Lower leg skin (tissue), 4 donors: ENCODE results near the gene RALGAPB. TPM values are rescaled to one million over a fixed set of nuclear protein-coding genes. Genes with fewer than 3 reads are reported as not detected.
A peak's percentile ranks its signal among the peaks of the same experiment; 100 is the strongest.

Experiments
- DNase-seq, 2 donors: peaks; one replicate each; pipeline ENCODE4 v3.0.0-alpha.2; 2019; ENCODE audit warnings: low spot score in 2 of 2
- H3K4me3 ChIP-seq: fragments of 200-600 bp; sonication (generic); 2 replicates; pipeline ENCODE4 v1.5.1; 2017; ENCODE audit warnings: mild to moderate bottlenecking, low read depth; ENCODE audit not compliant: poor library complexity, severe bottlenecking
- POLR2A ChIP-seq, 2 donors: fragments of 450-650 bp; IDR thresholded peaks; one replicate each; pipeline ENCODE4 v1.6.1; 2016 to 2017; ENCODE audit warnings: antibody characterized with exemption in 2 of 2, mild to moderate bottlenecking in 1 of 2, moderate library complexity in 1 of 2
- WGBS, 2 donors: methylation state at CpG; one replicate each; pipeline ENCODE4 v1.1.5; 2018; 5-methylcytosine and 5-hydroxymethylcytosine counted together
- intact Hi-C: fragments of 100-400 bp; cut with DNase I; formaldehyde crosslinking; loops from one replicate; pipeline ENCODE4 v1.15.0; 2023; ENCODE audit warnings: low total_unique reads
- total RNA-seq, 4 donors: library from RNA; depleted of rRNA; stranded (reverse); fragments of >200 nt; gene quantifications; one replicate each; pipeline ENCODE4 v1.1.0, GENCODE V29; 2016
- TF ChIP-seq, protein P1 (sequence below), 3 donors: fragments of 450-650 bp; IDR thresholded peaks; one replicate each; pipeline ENCODE4 v1.5.1; 2016; ENCODE audit warnings: antibody characterized with exemption in 3 of 3, mild to moderate bottlenecking in 3 of 3, moderate library complexity in 2 of 3

The RALGAPB gene
- total RNA-seq, 4 donors from 2014 or later = 35.3 to 51.0 (median 41.5) TPM

DNA sequence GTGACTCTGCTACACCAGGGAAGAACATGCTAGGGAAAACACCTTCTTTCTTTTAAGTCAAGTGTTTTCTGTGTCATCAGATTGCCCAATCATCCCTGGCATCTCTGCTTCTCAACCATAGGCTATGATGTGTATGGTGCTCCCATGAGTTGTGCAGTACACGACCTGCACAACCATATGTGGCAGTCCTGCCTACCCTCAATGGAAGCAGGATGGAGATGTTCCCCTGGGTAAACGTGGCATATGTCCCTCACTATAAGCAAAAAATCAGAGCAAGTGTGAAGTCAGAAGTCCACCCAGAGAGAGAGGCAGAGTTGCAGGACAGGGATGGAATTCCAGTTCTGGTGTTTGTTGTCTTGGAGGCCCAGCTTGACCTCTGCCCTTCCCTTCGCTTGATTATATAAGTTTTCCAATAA is 27.3 kb upstream of the RALGAPB start:
- WGBS, 2 donors = 77 to 82% methylated on average over 3 of the region's 3 CpGs
- intact Hi-C loops = no loop called here
- H3K4me3 ChIP-seq = no peak overlapping the region
- TF ChIP-seq, protein P1, sequence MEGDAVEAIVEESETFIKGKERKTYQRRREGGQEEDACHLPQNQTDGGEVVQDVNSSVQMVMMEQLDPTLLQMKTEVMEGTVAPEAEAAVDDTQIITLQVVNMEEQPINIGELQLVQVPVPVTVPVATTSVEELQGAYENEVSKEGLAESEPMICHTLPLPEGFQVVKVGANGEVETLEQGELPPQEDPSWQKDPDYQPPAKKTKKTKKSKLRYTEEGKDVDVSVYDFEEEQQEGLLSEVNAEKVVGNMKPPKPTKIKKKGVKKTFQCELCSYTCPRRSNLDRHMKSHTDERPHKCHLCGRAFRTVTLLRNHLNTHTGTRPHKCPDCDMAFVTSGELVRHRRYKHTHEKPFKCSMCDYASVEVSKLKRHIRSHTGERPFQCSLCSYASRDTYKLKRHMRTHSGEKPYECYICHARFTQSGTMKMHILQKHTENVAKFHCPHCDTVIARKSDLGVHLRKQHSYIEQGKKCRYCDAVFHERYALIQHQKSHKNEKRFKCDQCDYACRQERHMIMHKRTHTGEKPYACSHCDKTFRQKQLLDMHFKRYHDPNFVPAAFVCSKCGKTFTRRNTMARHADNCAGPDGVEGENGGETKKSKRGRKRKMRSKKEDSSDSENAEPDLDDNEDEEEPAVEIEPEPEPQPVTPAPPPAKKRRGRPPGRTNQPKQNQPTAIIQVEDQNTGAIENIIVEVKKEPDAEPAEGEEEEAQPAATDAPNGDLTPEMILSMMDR (IDR thresholded peaks at IDR 0.05) = no peak
- TF ChIP-seq POLR2A (IDR thresholded peaks at IDR 0.05) = no peak
- no peak for DNase-seq

DNA sequence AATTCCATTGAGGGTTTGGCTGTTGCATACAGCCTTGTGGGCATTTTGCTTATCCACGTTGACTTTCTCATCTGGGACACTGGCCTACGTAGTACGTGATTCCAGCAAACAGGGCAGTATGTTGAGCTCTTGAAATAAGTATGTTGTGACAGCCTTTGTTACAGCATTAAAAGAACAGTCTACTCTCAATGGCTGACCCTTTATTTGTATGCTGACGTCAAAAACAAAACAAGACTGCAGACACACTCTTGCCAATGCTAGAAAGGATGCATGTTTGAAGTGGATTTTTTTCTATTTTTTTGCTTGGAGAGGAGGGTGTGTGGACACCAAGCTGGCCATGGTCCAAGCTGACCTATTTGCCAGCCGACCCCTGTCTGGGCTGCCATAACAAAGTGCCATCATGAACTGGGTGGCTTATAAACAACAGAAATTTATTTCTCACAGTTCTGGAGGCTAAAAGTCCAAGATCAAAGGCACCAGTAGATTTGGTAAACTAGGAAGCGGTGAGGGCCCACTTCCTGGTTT is 26.7 kb upstream of the RALGAPB start:
- 77 to 81% methylated on average over 6 of the region's 6 CpGs for WGBS, 2 donors
- intact Hi-C loops = no loop called here
- DNase-seq = no peak
- no peak for TF ChIP-seq POLR2A (IDR thresholded peaks at IDR 0.05)
- TF ChIP-seq, protein P1 (IDR thresholded peaks at IDR 0.05) = no peak
- H3K4me3 ChIP-seq = no peak overlapping the region

DNA sequence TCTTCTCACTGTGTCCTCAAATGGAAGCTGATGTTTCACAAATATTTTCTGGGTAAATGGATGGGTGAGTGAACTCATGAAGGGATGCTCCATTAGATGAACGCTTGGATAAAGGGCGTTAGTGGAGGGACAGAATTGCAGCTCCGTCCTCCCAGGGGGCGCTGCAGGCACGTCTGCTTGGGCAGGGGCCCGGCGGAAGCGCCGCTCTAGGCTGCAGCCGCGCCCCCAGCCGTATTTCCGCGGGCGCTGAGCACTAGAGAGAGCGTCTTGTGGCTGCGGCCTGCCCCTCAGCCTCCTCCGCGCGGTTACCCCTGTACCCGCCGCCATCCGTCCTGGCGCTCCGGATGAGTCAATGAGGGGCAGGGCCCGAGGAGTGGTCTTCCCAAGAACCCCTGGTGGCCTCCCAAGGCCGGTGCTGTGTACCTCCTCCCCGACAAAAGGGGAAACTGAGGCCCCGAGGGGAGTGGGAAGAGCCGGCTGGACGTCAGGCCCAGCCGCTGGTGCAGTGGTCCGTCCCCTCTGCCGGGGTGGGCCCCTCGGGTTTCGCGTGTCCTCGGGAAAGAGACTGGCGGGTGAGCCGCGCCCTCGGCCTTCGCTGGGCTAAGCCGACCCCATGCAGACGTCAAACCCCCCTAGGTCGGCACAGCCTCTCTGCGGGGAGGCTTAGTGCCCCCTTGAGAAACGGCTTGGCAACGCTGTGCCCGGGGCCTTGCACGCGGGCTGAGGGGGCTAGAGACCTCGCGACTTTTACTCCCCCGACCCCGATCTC is 26.0 kb upstream of the RALGAPB start:
- intact Hi-C loops = no loop called here
- no peak for TF ChIP-seq POLR2A (IDR thresholded peaks at IDR 0.05)
- TF ChIP-seq, protein P1 (IDR thresholded peaks at IDR 0.05) = peak in 1 of 3 donors; percentile 95
- H3K4me3 ChIP-seq = peak overlapping the region; percentile 71
- peak; percentile 86 to 98 for DNase-seq
- WGBS, 2 donors = 1 to 2% methylated on average over 35 to 51 of the region's 56 CpGs

DNA sequence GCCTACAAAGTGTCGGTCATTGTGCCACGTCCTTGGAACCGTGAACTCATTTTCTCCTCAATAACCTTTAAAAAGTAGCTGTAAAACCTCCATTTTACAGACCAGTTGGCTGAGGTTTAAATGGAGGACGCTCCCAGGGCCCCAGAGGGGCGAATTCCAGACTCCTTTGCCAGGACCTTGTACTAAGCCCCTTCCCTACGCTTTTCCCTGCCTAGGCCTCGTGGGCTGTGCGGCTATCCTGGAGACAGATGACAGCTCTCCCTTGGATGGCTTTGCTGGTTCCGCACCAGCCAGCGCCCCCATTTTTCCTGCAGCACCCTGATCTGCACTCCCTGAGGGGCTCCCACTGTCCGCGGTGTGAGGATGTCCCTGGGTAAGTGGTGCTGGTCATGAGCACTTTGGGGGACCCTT is 25.4 kb upstream of the RALGAPB start:
- DNase-seq = no peak
- no peak for TF ChIP-seq POLR2A (IDR thresholded peaks at IDR 0.05)
- TF ChIP-seq, protein P1 (IDR thresholded peaks at IDR 0.05) = no peak
- peak overlapping the region; percentile 71 for H3K4me3 ChIP-seq
- intact Hi-C loops = no loop called here
- WGBS, 2 donors = 28 to 42% methylated on average over 12 of the region's 12 CpGs

DNA sequence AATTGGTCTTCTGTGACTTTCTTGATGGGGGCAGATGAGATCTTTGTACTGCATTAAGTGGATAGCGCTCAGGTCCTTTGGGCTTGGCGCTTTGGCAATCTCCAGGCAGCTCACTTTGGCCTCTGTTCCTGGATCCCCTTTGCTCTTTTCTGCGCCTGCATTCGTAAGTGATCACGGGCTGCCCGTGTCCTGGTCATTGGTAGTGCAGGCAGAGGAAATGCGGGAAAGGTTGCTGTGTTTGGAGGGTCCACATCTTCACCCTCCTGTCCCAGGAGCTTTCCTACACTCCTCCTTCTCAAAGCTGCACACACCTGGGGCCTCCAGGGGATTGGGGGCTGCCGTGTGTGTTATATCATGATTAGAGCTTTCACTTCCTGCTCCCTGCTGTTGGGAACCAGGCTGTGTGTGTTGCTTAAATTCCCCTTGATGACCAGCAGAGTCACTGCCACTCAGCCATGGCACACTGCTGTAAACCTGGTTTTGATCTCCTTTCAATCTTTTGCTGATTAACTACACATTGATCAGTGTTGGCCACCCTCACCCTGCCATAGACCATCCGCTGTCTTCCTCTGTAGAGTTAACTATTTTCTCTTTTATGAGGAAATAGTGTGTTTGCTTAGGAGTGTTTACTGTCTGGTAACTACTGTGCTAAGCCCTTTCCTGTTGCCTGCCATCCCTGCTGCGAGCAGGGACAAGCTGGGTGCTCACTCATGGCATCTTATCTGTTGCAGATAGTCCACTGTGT is 24.5 kb upstream of the RALGAPB start:
- DNase-seq = no peak
- 84 to 85% methylated on average over 10 of the region's 10 CpGs for WGBS, 2 donors
- no peak for TF ChIP-seq POLR2A (IDR thresholded peaks at IDR 0.05)
- TF ChIP-seq, protein P1 (IDR thresholded peaks at IDR 0.05) = no peak
- intact Hi-C loops = no loop called here
- H3K4me3 ChIP-seq = no peak overlapping the region
